GM10248 (cell line): ENCODE measurements around the gene COL15A1.

Experiments
- CTCF ChIA-PET: fragments of 300-600 bp; sonication (Branson Sonifier 250); formaldehyde crosslinking; extraction: SDS; loops from one replicate; lab custom pipeline; 2021; ENCODE audit warnings: antibody characterized with exemption; lab: Yijun Ruan, JAX
- POLR2A ChIA-PET: fragments of 350-650 bp; sonication (Branson Sonifier 250); formaldehyde crosslinking; extraction: SDS; loops from one replicate; lab custom pipeline; 2020; ENCODE audit warnings: antibody characterized with exemption; lab: Yijun Ruan, JAX
- DNase-seq: peaks from one replicate; pipeline ENCODE4 v3.0.0; 2012; ENCODE audit errors: extremely low spot score
- TF ChIP-seq, protein P1 (sequence below): IDR thresholded peaks from 2 replicates; pipeline ENCODE4 v1.5.1; 2012; ENCODE audit warnings: mild to moderate bottlenecking, low read depth; ENCODE audit errors: extremely low read depth, missing control alignments, control extremely low read depth

Gene COL15A1

GRCh38 chr9:99011161-99011709, 67.5 kb downstream of the COL15A1 start:
- TF ChIP-seq, protein P1, sequence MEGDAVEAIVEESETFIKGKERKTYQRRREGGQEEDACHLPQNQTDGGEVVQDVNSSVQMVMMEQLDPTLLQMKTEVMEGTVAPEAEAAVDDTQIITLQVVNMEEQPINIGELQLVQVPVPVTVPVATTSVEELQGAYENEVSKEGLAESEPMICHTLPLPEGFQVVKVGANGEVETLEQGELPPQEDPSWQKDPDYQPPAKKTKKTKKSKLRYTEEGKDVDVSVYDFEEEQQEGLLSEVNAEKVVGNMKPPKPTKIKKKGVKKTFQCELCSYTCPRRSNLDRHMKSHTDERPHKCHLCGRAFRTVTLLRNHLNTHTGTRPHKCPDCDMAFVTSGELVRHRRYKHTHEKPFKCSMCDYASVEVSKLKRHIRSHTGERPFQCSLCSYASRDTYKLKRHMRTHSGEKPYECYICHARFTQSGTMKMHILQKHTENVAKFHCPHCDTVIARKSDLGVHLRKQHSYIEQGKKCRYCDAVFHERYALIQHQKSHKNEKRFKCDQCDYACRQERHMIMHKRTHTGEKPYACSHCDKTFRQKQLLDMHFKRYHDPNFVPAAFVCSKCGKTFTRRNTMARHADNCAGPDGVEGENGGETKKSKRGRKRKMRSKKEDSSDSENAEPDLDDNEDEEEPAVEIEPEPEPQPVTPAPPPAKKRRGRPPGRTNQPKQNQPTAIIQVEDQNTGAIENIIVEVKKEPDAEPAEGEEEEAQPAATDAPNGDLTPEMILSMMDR = no peak
- no peak for DNase-seq
- CTCF ChIA-PET = interaction anchor here (1.2 to 8.2 kb wide), 2 partner anchors 12 to 163 kb away, joined by 3 to 74 read pairs; no protein-coding TSS in a partner anchor
- POLR2A ChIA-PET = no interaction called here

GRCh38 chr9:99012957-99013512, 69.3 kb downstream of the COL15A1 start:
- TF ChIP-seq, protein P1 = no peak
- no peak for DNase-seq
- ChIA-PET POLR2A (no interaction called here), CTCF (interaction anchor here (0.8 to 8.2 kb wide), 4 partner anchors 11 to 127 kb away, joined by 3 to 74 read pairs (median 10); no protein-coding TSS in a partner anchor)

- DNase-seq = no peak
- POLR2A ChIA-PET = no interaction called here
- CTCF ChIA-PET = interaction anchor here (1.1 to 8.2 kb wide), 4 partner anchors 10 to 127 kb away, joined by 3 to 74 read pairs (median 10); no protein-coding TSS in a partner anchor
- TF ChIP-seq, protein P1 = no peak
Observed at GRCh38 chr9:99013550-99013949, 69.8 kb downstream of the COL15A1 start.

- ChIA-PET CTCF (interaction anchor here (1.7 to 8.2 kb wide), 2 partner anchors 9 to 16 kb away, joined by 5 to 74 read pairs; no protein-coding TSS in a partner anchor), POLR2A (no interaction called here)
- TF ChIP-seq, protein P1 = no peak
- no peak for DNase-seq
Observed at GRCh38 chr9:99015448-99015847, 71.7 kb downstream of the COL15A1 start.

DNA sequence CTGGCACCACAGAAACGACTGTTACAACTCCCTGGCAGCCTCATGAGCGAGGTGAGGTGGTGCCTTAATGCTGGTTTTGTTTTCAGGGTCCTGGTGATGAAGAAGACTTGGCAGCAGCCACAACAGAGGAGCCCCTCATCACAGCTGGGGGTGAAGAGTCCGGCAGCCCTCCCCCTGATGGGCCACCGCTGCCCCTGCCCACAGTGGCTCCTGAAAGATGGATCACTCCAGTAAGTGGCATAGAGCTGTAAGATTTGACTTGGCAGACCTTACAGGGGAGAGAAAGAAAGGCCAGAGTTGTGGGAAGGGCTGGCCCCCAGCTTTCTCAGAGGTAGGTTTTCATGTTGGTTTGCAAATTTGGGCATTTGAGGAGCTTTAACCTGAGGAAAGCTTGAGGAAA, 72.2 kb downstream of the COL15A1 start:
- no peak for DNase-seq
- ChIA-PET CTCF (interaction anchor here (1.7 to 8.2 kb wide), 2 partner anchors 10 to 16 kb away, joined by 5 to 74 read pairs; no protein-coding TSS in a partner anchor), POLR2A (no interaction called here)
- TF ChIP-seq, protein P1 = no peak

GRCh38 chr9:99016681-99017387, 73.1 kb downstream of the COL15A1 start:
- ChIA-PET CTCF (interaction anchor here (1.0 to 8.2 kb wide), 5 partner anchors 11 to 169 kb away, joined by 3 to 74 read pairs (median 4); no protein-coding TSS in a partner anchor), POLR2A (no interaction called here)
- TF ChIP-seq, protein P1 = no peak
- no peak for DNase-seq
